Peyer's patch (tissue), 4 donors: ENCODE results near the gene KIAA0930. TPM values are rescaled to one million over a fixed set of nuclear protein-coding genes. Genes with fewer than 3 reads are reported as not detected.

ENCODE experiments used
- DNase-seq, 3 donors: peaks; one replicate each; pipeline ENCODE4 v3.0.0-alpha.2; 2017 to 2019
- H3K27ac ChIP-seq, 4 donors: fragments of 200-600 bp; sonication (generic); one replicate each; pipeline ENCODE4 v1.5.1; 2016 to 2019
- H3K27me3 ChIP-seq, 2 donors: fragments of 200-600 bp; sonication (generic); one replicate each; pipeline ENCODE4 v1.5.1; 2019
- H3K36me3 ChIP-seq, 3 donors: fragments of 200-600 bp; sonication (generic); one replicate each; pipeline ENCODE4 v1.5.1; 2016 to 2019
- H3K4me1 ChIP-seq, 4 donors: fragments of 200-600 bp; sonication (generic); one replicate each; pipeline ENCODE4 v1.5.1; 2016 to 2019
- H3K4me3 ChIP-seq, 4 donors: fragments of 200-600 bp; sonication (generic); 1 replicate in 3 of 4; 2 replicates in 1 of 4; pipeline ENCODE4 v1.5.1; 2016 to 2019; ENCODE audit warnings: mild to moderate bottlenecking in 1 of 4
- H3K9me3 ChIP-seq, 4 donors: fragments of 200-600 bp; sonication (generic); one replicate each; pipeline ENCODE4 v1.5.1; 2016 to 2019; ENCODE audit warnings: mild to moderate bottlenecking in 1 of 4
- POLR2A ChIP-seq, 2 donors: fragments of 450-650 bp; IDR thresholded peaks; one replicate each; pipeline ENCODE4 v1.5.1; 2017; ENCODE audit warnings: antibody characterized with exemption in 2 of 2, mild to moderate bottlenecking in 2 of 2, moderate library complexity in 2 of 2
- small RNA-seq, 2 donors: library from RNA; depleted of rRNA; stranded (forward); fragments of <200 nt; gene quantifications; one replicate each; pipeline ENCODE3, GENCODE V24; 2016
- total RNA-seq, 4 donors: library from RNA; depleted of rRNA; stranded (reverse); fragments of >200 nt; gene quantifications; one replicate each; pipeline ENCODE4 v1.1.0, GENCODE V29; 2016
- TF ChIP-seq, protein P1 (sequence below), 6 experiments: fragments of 450-650 bp in 4 of 6; fragments of 200-600 bp in 2 of 6; sonication (generic) in 1 of 6; IDR thresholded peaks; one replicate each; pipeline ENCODE4 v1.5.1; 2017 to 2019; ENCODE audit warnings: antibody characterized with exemption in 6 of 6, mild to moderate bottlenecking in 3 of 6, moderate library complexity in 1 of 6

The KIAA0930 gene
- total RNA-seq, 4 donors from 2014 or later = 21.2 to 41.3 (median 27.8) TPM

DNA sequence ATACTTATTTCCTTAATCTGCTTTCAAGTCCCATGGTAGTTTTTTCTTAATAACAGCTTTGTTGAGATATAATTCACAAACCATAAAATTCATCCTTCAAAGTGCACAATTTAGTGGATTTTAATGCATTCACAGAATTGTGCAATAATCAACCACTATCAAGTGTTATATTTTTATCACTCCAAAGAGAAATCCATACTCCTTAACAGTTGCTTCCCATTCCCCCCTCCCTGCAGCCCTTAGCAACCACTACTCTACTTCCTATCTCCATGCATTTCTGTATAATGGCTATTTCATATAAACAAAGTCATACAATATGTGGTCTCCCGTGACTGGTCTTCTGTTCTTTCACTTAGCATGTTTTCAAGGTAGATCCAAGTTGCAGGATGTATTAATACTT is 95.8 kb downstream of the KIAA0930 start:
- no peak for DNase-seq

DNA sequence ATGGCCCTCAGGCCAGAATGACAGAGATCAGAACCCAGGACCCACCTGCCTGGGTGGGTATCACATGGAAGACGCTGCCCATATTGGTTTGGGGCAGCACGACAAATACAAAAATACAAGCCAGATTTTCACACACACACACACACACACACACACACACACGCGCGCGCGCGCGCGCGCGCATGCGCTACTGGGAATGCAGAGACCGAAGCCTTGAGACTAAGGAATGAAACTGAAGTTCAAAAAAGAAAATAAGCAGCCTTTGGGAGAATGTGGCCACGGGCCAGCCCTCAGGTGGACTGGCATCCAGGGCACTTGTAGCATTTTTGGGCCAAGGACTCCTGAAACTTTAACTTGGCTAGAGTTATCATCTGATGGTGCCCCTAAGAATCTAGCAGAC is 98.3 kb downstream of the KIAA0930 start:
- Histone ChIP-seq H3K9me3 (no peaks in the 10 kb centered on the region), H3K4me3 (no peak overlapping the region), H3K27me3 (no peaks in the 10 kb centered on the region), H3K27ac (no peak overlapping the region), H3K4me1 (no peaks in the 10 kb centered on the region), H3K36me3 (no peaks in the 10 kb centered on the region)
- no peak for TF ChIP-seq POLR2A (IDR thresholded peaks at IDR 0.05)
- DNase-seq = no peak

More for the DNA sequence above, 95.8 kb downstream of the KIAA0930 start:
- no peaks in the 10 kb centered on the region for H3K36me3 ChIP-seq
- H3K4me1 ChIP-seq = no peaks in the 10 kb centered on the region
- no peak overlapping the region for H3K27ac ChIP-seq
- no peaks in the 10 kb centered on the region for H3K9me3 ChIP-seq
- H3K27me3 ChIP-seq = no peaks in the 10 kb centered on the region
- no peak for TF ChIP-seq POLR2A (IDR thresholded peaks at IDR 0.05)
- TF ChIP-seq, protein P1, sequence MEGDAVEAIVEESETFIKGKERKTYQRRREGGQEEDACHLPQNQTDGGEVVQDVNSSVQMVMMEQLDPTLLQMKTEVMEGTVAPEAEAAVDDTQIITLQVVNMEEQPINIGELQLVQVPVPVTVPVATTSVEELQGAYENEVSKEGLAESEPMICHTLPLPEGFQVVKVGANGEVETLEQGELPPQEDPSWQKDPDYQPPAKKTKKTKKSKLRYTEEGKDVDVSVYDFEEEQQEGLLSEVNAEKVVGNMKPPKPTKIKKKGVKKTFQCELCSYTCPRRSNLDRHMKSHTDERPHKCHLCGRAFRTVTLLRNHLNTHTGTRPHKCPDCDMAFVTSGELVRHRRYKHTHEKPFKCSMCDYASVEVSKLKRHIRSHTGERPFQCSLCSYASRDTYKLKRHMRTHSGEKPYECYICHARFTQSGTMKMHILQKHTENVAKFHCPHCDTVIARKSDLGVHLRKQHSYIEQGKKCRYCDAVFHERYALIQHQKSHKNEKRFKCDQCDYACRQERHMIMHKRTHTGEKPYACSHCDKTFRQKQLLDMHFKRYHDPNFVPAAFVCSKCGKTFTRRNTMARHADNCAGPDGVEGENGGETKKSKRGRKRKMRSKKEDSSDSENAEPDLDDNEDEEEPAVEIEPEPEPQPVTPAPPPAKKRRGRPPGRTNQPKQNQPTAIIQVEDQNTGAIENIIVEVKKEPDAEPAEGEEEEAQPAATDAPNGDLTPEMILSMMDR (IDR thresholded peaks at IDR 0.05) = no peak
- no peak overlapping the region for H3K4me3 ChIP-seq

Small RNA genes within 50 kb of the gene (small RNA-seq; reads per million reads assigned to genes)
- 0 to 0.25 reads per million in 2 donors for gene MIR1249

Other genes starting within 250 kb of the KIAA0930 start
- not detected for gene PHF21B, start 230.9 kb downstream of the KIAA0930 start, total RNA-seq
- 10 to 100 TPM; 67.8 to 96.8 (median 75.8) TPM for gene NUP50, start 77.0 kb downstream of the KIAA0930 start, total RNA-seq
- 1 to 10 TPM in 1 of 4 donors, not detected in 3; 4.0 TPM for gene UPK3A, start 44.1 kb upstream of the KIAA0930 start, total RNA-seq
- gene FAM118A, start 69.0 kb upstream of the KIAA0930 start, total RNA-seq = 1,000 to 10,000 TPM in 1 of 4 donors, 100 to 1,000 TPM in 1, 10 to 100 TPM in 2; 46.4 to 1,083 (median 189) TPM
- not detected for gene SMC1B, start 172.7 kb upstream of the KIAA0930 start, total RNA-seq
- 10 to 100 TPM in 1 of 4 donors, under 1 TPM in 1, not detected in 2; 0.85 to 47.0 TPM for gene RIBC2, start 172.8 kb upstream of the KIAA0930 start, total RNA-seq